Spleen (tissue), 11 donors: ENCODE results near the gene RNF224. TPM values are rescaled to one million over a fixed set of nuclear protein-coding genes. Genes with fewer than 3 reads are reported as not detected.

ENCODE experiments used
- DNase-seq: peaks from one replicate; pipeline ENCODE4 v3.0.0-alpha.2; 2020
- H3K27ac ChIP-seq, 8 donors: fragments of 200-600 bp; sonication (generic) in 7 of 8; 1 replicate in 4 of 8; 2 replicates in 4 of 8; pipeline versions ENCODE4 v1.5.0 to v1.8.0; 2016 to 2021; ENCODE audit warnings: inconsistent platforms in 4 of 8, mild to moderate bottlenecking in 4 of 8, moderate library complexity in 1 of 8
- H3K27me3 ChIP-seq, 7 donors: fragments of 200-600 bp; sonication (generic) in 6 of 7; replicated peaks in 1 of 7; 1 replicate in 4 of 7; 2 replicates in 3 of 7; pipeline versions ENCODE4 v1.5.0 to v1.8.0; 2016 to 2021; ENCODE audit warnings: inconsistent platforms in 3 of 7, mild to moderate bottlenecking in 1 of 7
- H3K36me3 ChIP-seq, 6 donors: fragments of 200-600 bp; sonication (generic) in 5 of 6; 1 replicate in 4 of 6; 2 replicates in 2 of 6; pipeline versions ENCODE4 v1.5.0 to v1.8.0; 2016 to 2021; ENCODE audit warnings: inconsistent platforms in 2 of 6
- H3K4me1 ChIP-seq, 6 donors: fragments of 200-600 bp; sonication (generic) in 5 of 6; 1 replicate in 3 of 6; 2 replicates in 3 of 6; pipeline versions ENCODE4 v1.5.0 to v1.8.0; 2016 to 2021; ENCODE audit warnings: inconsistent platforms in 3 of 6
- H3K4me3 ChIP-seq, 8 donors: fragments of 200-600 bp; sonication (generic) in 7 of 8; 1 replicate in 4 of 8; 2 replicates in 4 of 8; pipeline versions ENCODE4 v1.5.0 to v1.8.0; 2016 to 2021; ENCODE audit warnings: inconsistent platforms in 4 of 8, mild to moderate bottlenecking in 4 of 8, moderate library complexity in 2 of 8
- H3K9me3 ChIP-seq, 8 donors: fragments of 200-600 bp; sonication (generic) in 7 of 8; 1 replicate in 4 of 8; 2 replicates in 4 of 8; pipeline versions ENCODE4 v1.5.0 to v1.8.0; 2016 to 2021; ENCODE audit warnings: inconsistent platforms in 4 of 8
- POLR2A ChIP-seq, 3 donors: fragments of 450-650 bp; IDR thresholded peaks; one replicate each; pipeline ENCODE4 v1.5.1; 2017; ENCODE audit warnings: antibody characterized with exemption in 3 of 3, mild to moderate bottlenecking in 1 of 3
- POLR2AphosphoS5 ChIP-seq, 3 donors: sonication (generic); formaldehyde crosslinking; IDR thresholded peaks; one replicate each; pipeline ENCODE4 v1.5.1; 2017; ENCODE audit warnings: antibody characterized with exemption in 3 of 3
- WGBS, 5 donors: extraction: QIAGEN DNeasy Blood & Tissue Kit in 3 of 5; methylation state at CpG; one replicate each; pipeline versions ENCODE4 v1.1.5 to v1.1.7; 2013 to 2018; 5-methylcytosine and 5-hydroxymethylcytosine counted together
- intact Hi-C: fragments of 100-400 bp; cut with DNase I; formaldehyde crosslinking; loops from one replicate; pipeline ENCODE4 v1.15.0; 2023; ENCODE audit warnings: low total_unique reads
- polyA plus RNA-seq, 3 donors: library from polyadenylated mRNA; stranded (reverse); fragments of 200-250 nt; gene quantifications; one replicate each; pipeline ENCODE4 v1.2.1, GENCODE V29; 2013
- total RNA-seq, 7 donors: library from RNA; depleted of rRNA in 3 of 7; stranded (reverse); fragments of >200 nt in 3 of 7; fragmentation: NEBNext Ultra II Directional in 4 of 7; extraction: Animal tissue kit (Norgen Biotek cat#: 25700) in 4 of 7; gene quantifications; one replicate each; pipeline versions ENCODE4 v1.1.0 to v1.2.1, GENCODE V29; 2016 to 2021
- TF ChIP-seq, protein P1 (sequence below), 11 experiments: fragments of 200-600 bp in 7 of 11; fragments of 450-650 bp in 4 of 11; sonication (generic) in 4 of 11; IDR thresholded peaks in 8 of 11; conservative IDR thresholded peaks in 3 of 11; 1 replicate in 7 of 11; 2 replicates in 4 of 11; pipeline versions ENCODE4 v1.4.0 to v1.8.0; 2016 to 2021; ENCODE audit warnings: antibody characterized with exemption in 11 of 11, inconsistent platforms in 4 of 11, mild to moderate bottlenecking in 1 of 11
- donor health status: healthy with polysubstance abuse.
- donor health status: DM: no; HTN: no; CAD: no; lungs with moderate emphysema.
- donor health status: DM: no; HTN: no; CAD: no.
- donor health status: Bipolar disorder and iron deficiency.
- donor health status: healthy.
- donor health status: DM: no; HTN: no; CAD: no.
- donor health status: DM: yes; HTN: yes; CAD: no.

The RNF224 gene
- total and polyA plus RNA-seq, 10 donors, result not detected

DNA sequence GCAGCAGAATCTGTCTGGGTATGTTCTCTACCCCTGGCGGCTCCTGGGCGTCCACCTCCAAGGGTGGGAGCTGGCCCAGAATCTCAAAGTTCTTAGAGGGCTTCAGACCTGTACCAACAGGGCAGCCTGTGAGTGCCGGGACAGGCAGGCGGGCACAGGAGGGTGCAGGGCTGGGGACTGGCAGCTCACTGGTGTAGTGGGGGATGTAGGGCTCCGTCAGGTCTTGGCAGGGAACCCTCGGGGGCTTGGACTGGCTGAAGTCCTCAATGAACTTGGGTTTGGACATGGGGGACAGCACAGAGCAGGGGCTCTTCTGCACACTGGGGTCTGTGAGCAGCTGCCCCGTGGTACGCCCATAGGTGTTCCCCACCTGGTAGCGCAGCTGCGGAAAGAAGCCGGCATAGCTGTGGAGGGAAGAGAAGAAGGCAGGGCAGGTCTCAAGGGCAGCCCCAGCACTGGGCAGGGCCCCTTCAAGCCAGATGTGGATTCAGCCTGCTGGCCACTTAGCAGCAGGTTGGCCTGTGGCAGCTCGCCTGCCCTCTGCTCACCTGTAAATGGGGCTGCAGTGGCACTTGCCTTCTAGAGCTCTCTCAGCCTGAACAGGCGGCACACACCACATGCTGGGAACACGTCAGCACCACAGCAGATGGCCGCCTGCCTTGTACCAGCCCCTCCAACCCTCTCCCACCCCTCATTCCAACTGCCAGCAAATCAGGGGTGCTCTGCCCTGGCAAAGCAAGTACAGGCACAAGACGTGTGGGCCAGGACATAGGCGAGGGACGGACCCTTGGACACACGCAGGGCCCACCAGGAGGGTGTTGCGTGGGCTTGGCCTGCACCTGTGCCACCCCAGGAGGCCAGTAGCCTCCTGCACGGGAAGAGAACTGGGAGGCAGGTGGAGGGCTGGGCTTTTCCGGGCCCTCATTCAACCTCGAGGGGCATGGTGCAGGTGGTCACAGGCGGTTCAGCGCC is 18.4 kb downstream of the RNF224 start:
- no peak for TF ChIP-seq POLR2A (IDR thresholded peaks at IDR 0.05)
- peak in 1 of 3 donors; percentile 8 for TF ChIP-seq POLR2AphosphoS5 (IDR thresholded peaks at IDR 0.05)
- H3K36me3 ChIP-seq, result peaks cover 0 to 24% (median 18%) of the 10 kb centered on the region in 6 donors
- no peak overlapping the region for H3K4me3 ChIP-seq
- WGBS, 5 donors, result 91 to 95% (median 93%) methylated on average over 18 to 25 of the region's 25 CpGs
- no peaks in the 10 kb centered on the region for H3K9me3 ChIP-seq
- peaks cover 12 to 34% (median 27%) of the 10 kb centered on the region in 6 donors for H3K4me1 ChIP-seq
- intact Hi-C loops, result no loop called here
- DNase-seq, result no peak
- no peak overlapping the region for H3K27ac ChIP-seq
- H3K27me3 ChIP-seq, result no peaks in the 10 kb centered on the region

DNA sequence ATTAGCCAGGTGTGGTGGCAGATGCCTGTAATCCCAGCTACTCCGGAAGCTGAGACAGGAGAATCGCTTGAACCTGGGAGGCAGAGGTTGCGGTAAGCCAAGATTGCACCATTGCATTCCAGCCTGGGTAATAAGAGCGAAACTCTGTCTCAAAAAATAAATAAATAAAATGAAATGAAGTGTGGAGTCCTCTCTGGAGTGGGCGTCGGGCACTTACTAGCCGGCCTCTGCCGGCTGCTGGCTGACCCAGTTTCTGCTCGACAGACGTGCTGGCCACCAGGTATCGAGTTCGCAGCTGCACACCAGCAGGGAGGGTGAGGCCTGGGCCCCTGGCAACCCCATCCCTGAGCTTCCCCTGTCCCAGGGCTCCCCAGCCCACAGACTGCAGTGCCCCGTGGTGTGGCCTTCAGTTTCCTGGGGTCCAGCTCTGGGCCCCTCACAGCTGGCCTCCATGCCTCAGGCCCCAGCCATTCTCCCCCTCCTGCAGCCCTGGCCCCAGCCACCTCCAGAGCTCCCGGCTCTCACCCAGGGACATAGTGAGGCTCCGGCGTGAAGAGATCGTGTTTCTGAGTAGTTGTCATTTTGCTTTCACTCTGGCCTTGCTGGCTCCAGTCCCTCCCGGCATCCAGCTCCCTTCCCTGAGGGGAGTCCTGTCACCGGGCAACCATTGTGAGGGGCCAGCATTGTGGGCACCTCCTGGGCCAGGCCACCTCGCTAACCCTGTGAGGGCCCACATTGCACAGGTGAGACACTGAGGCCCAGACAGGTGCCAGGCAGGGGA is 20.0 kb downstream of the RNF224 start:
- no peaks in the 10 kb centered on the region for H3K9me3 ChIP-seq
- H3K4me3 ChIP-seq, result no peak overlapping the region
- peaks cover 0 to 17% (median 15%) of the 10 kb centered on the region in 6 donors for H3K36me3 ChIP-seq
- intact Hi-C loops, result no loop called here
- peaks cover 7 to 26% (median 20%) of the 10 kb centered on the region in 6 donors for H3K4me1 ChIP-seq
- TF ChIP-seq POLR2A (IDR thresholded peaks at IDR 0.05), result no peak
- TF ChIP-seq, protein P1, sequence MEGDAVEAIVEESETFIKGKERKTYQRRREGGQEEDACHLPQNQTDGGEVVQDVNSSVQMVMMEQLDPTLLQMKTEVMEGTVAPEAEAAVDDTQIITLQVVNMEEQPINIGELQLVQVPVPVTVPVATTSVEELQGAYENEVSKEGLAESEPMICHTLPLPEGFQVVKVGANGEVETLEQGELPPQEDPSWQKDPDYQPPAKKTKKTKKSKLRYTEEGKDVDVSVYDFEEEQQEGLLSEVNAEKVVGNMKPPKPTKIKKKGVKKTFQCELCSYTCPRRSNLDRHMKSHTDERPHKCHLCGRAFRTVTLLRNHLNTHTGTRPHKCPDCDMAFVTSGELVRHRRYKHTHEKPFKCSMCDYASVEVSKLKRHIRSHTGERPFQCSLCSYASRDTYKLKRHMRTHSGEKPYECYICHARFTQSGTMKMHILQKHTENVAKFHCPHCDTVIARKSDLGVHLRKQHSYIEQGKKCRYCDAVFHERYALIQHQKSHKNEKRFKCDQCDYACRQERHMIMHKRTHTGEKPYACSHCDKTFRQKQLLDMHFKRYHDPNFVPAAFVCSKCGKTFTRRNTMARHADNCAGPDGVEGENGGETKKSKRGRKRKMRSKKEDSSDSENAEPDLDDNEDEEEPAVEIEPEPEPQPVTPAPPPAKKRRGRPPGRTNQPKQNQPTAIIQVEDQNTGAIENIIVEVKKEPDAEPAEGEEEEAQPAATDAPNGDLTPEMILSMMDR (IDR thresholded peaks at IDR 0.05 in 8 of 11, conservative IDR thresholded peaks at IDR 0.05 in 3 of 11), result no peak
- no peak for TF ChIP-seq POLR2AphosphoS5 (IDR thresholded peaks at IDR 0.05)
- H3K27ac ChIP-seq, result no peak overlapping the region
- no peak for DNase-seq
- 80 to 91% (median 85%) methylated on average over 14 to 20 of the region's 20 CpGs for WGBS, 5 donors
- H3K27me3 ChIP-seq, result no peaks in the 10 kb centered on the region

DNA sequence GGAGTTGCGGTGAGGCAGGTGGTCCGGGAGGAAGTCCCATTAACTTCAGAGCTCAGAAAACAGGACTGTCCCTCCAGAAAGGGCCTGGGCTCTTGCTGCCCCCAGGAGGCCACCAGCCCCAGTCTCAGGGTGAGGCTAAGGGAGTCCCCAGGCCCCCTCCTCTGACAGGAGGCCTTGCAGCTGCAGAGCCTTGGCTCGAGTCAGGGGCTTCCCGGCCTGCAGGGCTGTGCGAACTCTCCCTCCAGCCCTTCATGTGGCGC is 20.5 kb downstream of the RNF224 start:
- intact Hi-C loops, result no loop called here
- TF ChIP-seq, protein P1 (IDR thresholded peaks at IDR 0.05 in 8 of 11, conservative IDR thresholded peaks at IDR 0.05 in 3 of 11), result no peak
- no peak for TF ChIP-seq POLR2A (IDR thresholded peaks at IDR 0.05)
- TF ChIP-seq POLR2AphosphoS5 (IDR thresholded peaks at IDR 0.05), result no peak
- 86 to 93% (median 90%) methylated on average over 6 of the region's 6 CpGs for WGBS, 5 donors
- Histone ChIP-seq H3K27me3 (no peaks in the 10 kb centered on the region), H3K4me3 (no peak overlapping the region), H3K9me3 (no peaks in the 10 kb centered on the region), H3K27ac (no peak overlapping the region), H3K4me1 (peaks cover 1 to 24% (median 16%) of the 10 kb centered on the region in 6 donors), H3K36me3 (peaks cover 0 to 12% (median 10%) of the 10 kb centered on the region in 6 donors)
- DNase-seq, result no peak

DNA sequence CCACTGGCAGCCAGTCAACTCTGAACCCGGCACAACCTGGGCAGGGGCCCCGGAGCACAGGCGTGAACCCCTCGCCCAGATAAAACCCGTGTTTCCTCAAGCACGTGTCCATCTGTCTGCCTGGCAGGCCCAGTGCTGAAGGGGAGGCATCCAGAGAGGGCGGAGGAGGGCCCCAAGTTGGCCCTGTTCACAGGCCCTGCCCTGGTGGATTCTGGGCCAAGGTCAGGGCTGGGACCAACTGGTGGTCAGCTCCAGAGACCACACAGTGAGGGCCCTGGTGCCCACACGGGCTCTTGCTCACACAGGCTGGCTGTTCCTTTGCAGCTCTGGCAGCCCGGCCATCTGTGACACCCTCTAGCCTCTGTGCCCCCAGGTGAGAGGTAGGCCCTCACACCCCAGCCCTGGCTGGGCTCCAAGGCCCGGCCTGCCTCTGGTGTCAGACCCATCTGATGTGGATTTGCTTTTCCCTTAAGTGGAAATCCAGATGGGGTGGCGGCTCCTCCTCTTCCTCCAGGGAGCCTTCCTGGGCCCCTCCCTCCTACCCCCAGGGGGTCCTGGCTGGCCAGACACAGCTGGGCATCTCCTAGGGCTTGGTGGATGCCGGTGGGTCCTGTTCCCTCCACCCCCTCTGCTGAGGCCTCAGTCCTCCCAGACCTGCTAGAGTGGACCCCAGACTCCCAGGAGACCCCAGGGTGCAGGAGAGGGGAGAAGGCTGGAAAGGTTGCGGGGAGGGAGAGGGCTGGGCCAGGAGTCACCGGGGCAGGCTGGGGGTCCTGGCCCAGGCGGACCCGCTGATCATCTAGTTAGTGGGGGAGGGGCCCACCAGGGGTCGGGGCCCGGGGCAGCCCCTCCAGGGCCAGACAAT is 23.3 kb downstream of the RNF224 start:
- WGBS, 5 donors, result 60 to 87% (median 79%) methylated on average over 10 to 18 of the region's 18 CpGs
- H3K27me3 ChIP-seq, result no peaks in the 10 kb centered on the region
- DNase-seq, result no peak
- no peaks in the 10 kb centered on the region for H3K9me3 ChIP-seq
- H3K4me1 ChIP-seq, result peaks cover 0 to 24% (median 14%) of the 10 kb centered on the region in 6 donors
- H3K4me3 ChIP-seq, result no peak overlapping the region
- no peak overlapping the region for H3K27ac ChIP-seq
- intact Hi-C loops, result no loop called here
- TF ChIP-seq POLR2AphosphoS5 (IDR thresholded peaks at IDR 0.05) (no peak), POLR2A (IDR thresholded peaks at IDR 0.05) (no peak)
- TF ChIP-seq, protein P1 (IDR thresholded peaks at IDR 0.05 in 8 of 11, conservative IDR thresholded peaks at IDR 0.05 in 3 of 11), result no peak
- H3K36me3 ChIP-seq, result no peaks in the 10 kb centered on the region
